Uterus (tissue), 2 donors: ENCODE measurements around the gene RPRML.

ENCODE experiments used
- CTCF ChIP-seq, 4 experiments: fragments of 200-600 bp in 2 of 4; fragments of 450-650 bp in 2 of 4; sonication (generic) in 2 of 4; IDR thresholded peaks; one replicate each; pipeline ENCODE4 v1.5.1; 2016 to 2019; ENCODE audit warnings: antibody characterized with exemption in 4 of 4, mild to moderate bottlenecking in 2 of 4, moderate library complexity in 1 of 4
- POLR2A ChIP-seq, 2 donors: fragments of 450-650 bp; IDR thresholded peaks; one replicate each; pipeline ENCODE4 v1.6.1; 2016; ENCODE audit warnings: antibody characterized with exemption in 2 of 2, mild to moderate bottlenecking in 1 of 2, moderate library complexity in 1 of 2

GRCh38 chr17:46950342-46950996, 28.6 kb downstream of the RPRML start:
- TF ChIP-seq CTCF (IDR thresholded peaks at IDR 0.05), result no peak
- TF ChIP-seq POLR2A (IDR thresholded peaks at IDR 0.05), result no peak
